ENCODE data around the gene EFL1. TPM values are rescaled to one million over a fixed set of nuclear protein-coding genes. Genes with fewer than 3 reads are reported as not detected.
A peak's percentile ranks its signal among the peaks of the same experiment; 100 is the strongest.

EFL1 gene
- total and polyA plus RNA-seq, 9 of the 15 experiments (the other 6 are each of a cell fraction or from before 2014, with no cell fraction given): 4.8 to 32.5 (median 16.9) TPM

- TF ChIP-seq ZHX1 (conservative IDR thresholded peaks at IDR 0.05; ENCODE audit: low read length) (0 out of 2 replicates have a peak, but pooled peaks have one; percentile 40), RAD51 (IDR thresholded peaks at IDR 0.05; ENCODE audit: borderline replicate concordance, low read depth) (no peak), MYC (IDR thresholded peaks at IDR 0.05; ENCODE audit: low read depth, low read length) (0 out of 2 replicates have a peak, but pooled peaks have one; percentile 22), MYC (CRISPR knock-in tag; IDR thresholded peaks at IDR 0.05; ENCODE audit: borderline replicate concordance, low read depth) (no peak), USF1 (CRISPR knock-in tag; IDR thresholded peaks at IDR 0.05) (no peak), TCF7 (IDR thresholded peaks at IDR 0.05; ENCODE audit: borderline replicate concordance) (no peak), E2F6 (IDR thresholded peaks at IDR 0.05; ENCODE audit: borderline replicate concordance in 1 of 2, extremely low read depth in 1 of 2, insufficient read depth in 1 of 2, insufficient read length in 1 of 2, low read depth in 1 of 2, low read length in 1 of 2, poor library complexity in 1 of 2, severe bottlenecking in 1 of 2) (peak in 1 of 2 experiments; percentile 35), ZNF518B (CRISPR knock-in tag; IDR thresholded peaks at IDR 0.05) (no peak), ZZZ3 (IDR thresholded peaks at IDR 0.05) (no peak), ATF3 (IDR thresholded peaks at IDR 0.05) (no peak), ATF3 (CRISPR knock-in tag; conservative IDR thresholded peaks at IDR 0.05) (no peak), MAZ (CRISPR knock-in tag; conservative IDR thresholded peaks at IDR 0.05 in 1 of 2, IDR thresholded peaks at IDR 0.05 in 1 of 2) (peak in 1 of 2 experiments; percentile 64; a peak in 2 of 4 replicates), YY1 (IDR thresholded peaks at IDR 0.05; ENCODE audit: borderline replicate concordance in 1 of 3, control insufficient read depth in 1 of 3, extremely low read depth in 1 of 3, insufficient read depth in 3 of 3, insufficient read length in 1 of 3, insufficient replicate concordance in 2 of 3, low read depth in 1 of 3, low read length in 2 of 3) (peak in 2 of 3 experiments; percentile 16 to 54)
Observed at GRCh38 chr15:82108489-82109078, 153.9 kb downstream of the EFL1 start (continued).

All from K562 (cell line).